ENCODE measurements around the gene ZNF425.

Gene ZNF425

DNA sequence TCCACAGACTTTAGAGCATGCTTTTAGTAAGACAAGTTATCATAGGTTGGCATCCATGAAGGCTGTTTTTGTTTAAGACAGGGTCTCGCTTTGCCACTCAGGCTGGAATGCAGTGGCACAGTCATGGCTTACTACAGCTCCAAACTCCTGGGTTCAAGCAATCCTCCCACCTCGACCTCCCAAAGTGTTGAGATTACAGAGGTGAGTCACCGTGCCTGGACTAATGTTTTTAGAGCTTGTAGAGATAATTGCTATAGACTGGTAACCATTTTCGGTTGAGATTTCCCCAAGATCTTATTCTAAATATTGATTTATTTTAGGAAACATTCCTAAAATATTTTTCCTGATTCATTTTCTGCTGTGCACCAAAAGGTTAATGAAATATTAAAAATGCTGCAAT lies 15.8 kb upstream of the ZNF425 start:
- Histone ChIP-seq H3K9me3 (ENCODE audit: insufficient read depth, low read length, severe bottlenecking) (no peaks in the 10 kb centered on the region), H3K4me1 (ENCODE audit: insufficient read depth, low read length) (peaks cover 17% of the 10 kb centered on the region), H3K36me3 (ENCODE audit: insufficient read depth, low read length) (0 out of 2 replicates have a peak, but pooled peaks cover 3% of the 10 kb centered on the region), H3K9ac (ENCODE audit: low read depth, low read length) (no peak overlapping the region), H4K20me1 (ENCODE audit: insufficient read depth, low read length) (no peaks in the 10 kb centered on the region), H3K27me3 (ENCODE audit: insufficient read depth, low read length, poor library complexity) (no peaks in the 10 kb centered on the region), H2AFZ (ENCODE audit: low read depth, low read length) (no peak overlapping the region), H3K79me2 (ENCODE audit: insufficient read depth, low read length) (peaks cover 13% of the 10 kb centered on the region), H3K4me2 (ENCODE audit: insufficient read depth, low read length) (no peak overlapping the region), H3K27ac (ENCODE audit: low read length) (no peak overlapping the region), H3K4me3 (ENCODE audit: low read depth in 1 of 2, low read length in 2 of 2) (no peak overlapping the region)
- DNase-seq (no peak), ATAC-seq (ENCODE audit: insufficient read depth, low read depth) (no peak)
- no peak for TF ChIP-seq EZH2 (IDR thresholded peaks at IDR 0.05; ENCODE audit: borderline replicate concordance, low read depth, low read length, severe bottlenecking)
- TF ChIP-seq, protein P1, sequence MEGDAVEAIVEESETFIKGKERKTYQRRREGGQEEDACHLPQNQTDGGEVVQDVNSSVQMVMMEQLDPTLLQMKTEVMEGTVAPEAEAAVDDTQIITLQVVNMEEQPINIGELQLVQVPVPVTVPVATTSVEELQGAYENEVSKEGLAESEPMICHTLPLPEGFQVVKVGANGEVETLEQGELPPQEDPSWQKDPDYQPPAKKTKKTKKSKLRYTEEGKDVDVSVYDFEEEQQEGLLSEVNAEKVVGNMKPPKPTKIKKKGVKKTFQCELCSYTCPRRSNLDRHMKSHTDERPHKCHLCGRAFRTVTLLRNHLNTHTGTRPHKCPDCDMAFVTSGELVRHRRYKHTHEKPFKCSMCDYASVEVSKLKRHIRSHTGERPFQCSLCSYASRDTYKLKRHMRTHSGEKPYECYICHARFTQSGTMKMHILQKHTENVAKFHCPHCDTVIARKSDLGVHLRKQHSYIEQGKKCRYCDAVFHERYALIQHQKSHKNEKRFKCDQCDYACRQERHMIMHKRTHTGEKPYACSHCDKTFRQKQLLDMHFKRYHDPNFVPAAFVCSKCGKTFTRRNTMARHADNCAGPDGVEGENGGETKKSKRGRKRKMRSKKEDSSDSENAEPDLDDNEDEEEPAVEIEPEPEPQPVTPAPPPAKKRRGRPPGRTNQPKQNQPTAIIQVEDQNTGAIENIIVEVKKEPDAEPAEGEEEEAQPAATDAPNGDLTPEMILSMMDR (IDR thresholded peaks at IDR 0.05; ENCODE audit: borderline replicate concordance, extremely low read depth, low read length, poor library complexity, severe bottlenecking), result no peak

DNA sequence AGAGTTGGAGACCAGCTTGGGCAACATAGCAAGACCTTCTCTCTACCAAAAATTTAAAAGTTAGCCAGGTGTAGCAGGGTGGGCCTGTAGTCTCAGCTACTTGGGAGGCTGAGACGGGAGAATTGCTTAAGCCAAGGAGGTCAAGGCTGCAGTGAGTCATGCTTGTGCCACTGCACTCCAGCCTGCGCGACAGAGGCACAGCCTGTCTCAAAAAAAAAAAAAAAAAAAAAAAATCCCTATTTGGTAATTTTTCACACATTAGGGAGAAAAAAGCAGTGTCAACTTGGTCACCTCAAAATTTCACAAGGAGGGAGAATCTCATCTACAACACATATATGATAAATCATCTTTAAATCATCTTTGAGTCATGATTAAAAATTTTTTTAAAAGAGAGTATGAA lies 14.7 kb upstream of the ZNF425 start:
- H3K27me3 ChIP-seq (ENCODE audit: insufficient read depth, low read length, poor library complexity), result no peaks in the 10 kb centered on the region
- 0 out of 3 replicates have a peak, but pooled peaks have one; percentile 29 for ATAC-seq (ENCODE audit: insufficient read depth, low read depth)
- peaks cover 7% of the 10 kb centered on the region for H3K4me1 ChIP-seq (ENCODE audit: insufficient read depth, low read length)
- no peak overlapping the region for H3K9ac ChIP-seq (ENCODE audit: low read depth, low read length)
- no peak overlapping the region for H3K4me2 ChIP-seq (ENCODE audit: insufficient read depth, low read length)
- peaks cover 6% of the 10 kb centered on the region; the same call in 1 of the 2 replicates for H3K36me3 ChIP-seq (ENCODE audit: insufficient read depth, low read length)
- H3K79me2 ChIP-seq (ENCODE audit: insufficient read depth, low read length), result peaks cover 3% of the 10 kb centered on the region; the same call in 1 of the 2 replicates
- TF ChIP-seq EZH2 (IDR thresholded peaks at IDR 0.05; ENCODE audit: borderline replicate concordance, low read depth, low read length, severe bottlenecking), result no peak
- TF ChIP-seq, protein P1 (IDR thresholded peaks at IDR 0.05; ENCODE audit: borderline replicate concordance, extremely low read depth, low read length, poor library complexity, severe bottlenecking), result no peak
- DNase-seq, result no peak
- H3K9me3 ChIP-seq (ENCODE audit: insufficient read depth, low read length, severe bottlenecking), result no peaks in the 10 kb centered on the region
- no peak overlapping the region for H2AFZ ChIP-seq (ENCODE audit: low read depth, low read length)
- H3K4me3 ChIP-seq (ENCODE audit: low read depth in 1 of 2, low read length in 2 of 2), result no peak overlapping the region
- H4K20me1 ChIP-seq (ENCODE audit: insufficient read depth, low read length), result no peaks in the 10 kb centered on the region
- H3K27ac ChIP-seq (ENCODE audit: low read length), result no peak overlapping the region

DNA sequence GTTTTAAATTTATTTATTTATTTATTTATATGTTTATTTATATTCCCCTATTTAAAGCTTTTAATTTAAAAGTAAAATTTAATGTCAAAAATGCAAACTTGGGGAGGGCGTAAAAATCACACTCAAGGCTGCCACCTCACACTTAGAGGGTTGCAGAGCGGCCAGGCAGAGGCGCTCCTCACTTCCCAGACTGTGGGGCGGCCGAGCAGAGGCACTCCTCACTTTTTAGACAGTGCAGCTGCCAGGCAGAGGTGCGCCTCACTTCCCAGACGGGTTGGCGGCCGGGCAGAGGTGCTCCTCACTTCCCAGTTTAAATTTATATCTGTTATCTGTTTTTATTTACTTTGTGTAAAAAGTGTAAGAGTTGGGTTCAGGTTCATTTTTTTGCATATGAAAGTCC lies 10.0 kb upstream of the ZNF425 start:
- Histone ChIP-seq H3K9ac (ENCODE audit: low read depth, low read length) (no peak overlapping the region), H3K79me2 (ENCODE audit: insufficient read depth, low read length) (no peaks in the 10 kb centered on the region), H3K4me1 (ENCODE audit: insufficient read depth, low read length) (no peaks in the 10 kb centered on the region), H4K20me1 (ENCODE audit: insufficient read depth, low read length) (no peaks in the 10 kb centered on the region), H3K4me3 (ENCODE audit: low read depth in 1 of 2, low read length in 2 of 2) (no peak overlapping the region), H3K27ac (ENCODE audit: low read length) (no peak overlapping the region), H3K4me2 (ENCODE audit: insufficient read depth, low read length) (no peak overlapping the region), H3K27me3 (ENCODE audit: insufficient read depth, low read length, poor library complexity) (no peaks in the 10 kb centered on the region), H3K9me3 (ENCODE audit: insufficient read depth, low read length, severe bottlenecking) (no peaks in the 10 kb centered on the region), H2AFZ (ENCODE audit: low read depth, low read length) (no peak overlapping the region), H3K36me3 (ENCODE audit: insufficient read depth, low read length) (peaks cover 25% of the 10 kb centered on the region)
- no peak for TF ChIP-seq EZH2 (IDR thresholded peaks at IDR 0.05; ENCODE audit: borderline replicate concordance, low read depth, low read length, severe bottlenecking)
- TF ChIP-seq, protein P1 (IDR thresholded peaks at IDR 0.05; ENCODE audit: borderline replicate concordance, extremely low read depth, low read length, poor library complexity, severe bottlenecking), result no peak
- ATAC-seq (ENCODE audit: insufficient read depth, low read depth) (no peak), DNase-seq (no peak)

Data from DND-41 (cell line).